ENCODE measurements around the gene IRS2.

The IRS2 gene

DNA sequence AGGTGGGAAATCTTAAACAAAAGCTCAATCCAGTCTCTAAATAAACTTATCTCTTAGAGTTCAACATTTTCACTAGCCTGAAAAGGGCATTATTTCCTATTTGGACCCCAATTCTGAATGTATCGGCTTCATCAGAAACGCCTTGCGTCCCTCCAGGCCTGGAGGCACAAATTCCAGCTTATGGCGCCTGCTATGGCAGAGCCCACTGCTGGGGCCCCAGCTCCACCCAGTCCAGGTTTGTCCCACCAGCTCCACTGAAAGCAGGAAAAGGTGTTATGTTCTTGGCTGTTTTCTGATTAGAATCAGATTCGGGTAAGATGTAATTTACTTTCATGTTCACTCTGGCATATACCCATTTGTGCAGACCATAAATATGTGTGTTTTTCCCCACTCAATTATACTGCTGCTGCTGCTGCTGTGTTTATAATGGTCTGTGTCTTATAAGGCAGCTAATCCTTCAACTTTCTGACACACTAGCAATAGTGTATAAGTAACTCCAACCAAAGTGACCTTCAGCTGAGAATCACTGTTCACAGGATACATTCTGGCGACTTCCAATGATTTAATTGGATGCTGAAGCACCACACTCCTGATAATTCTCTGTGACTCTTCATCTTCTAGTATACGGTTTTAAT, 6.4 kb downstream of the IRS2 start:
- no peak for DNase-seq

DNA sequence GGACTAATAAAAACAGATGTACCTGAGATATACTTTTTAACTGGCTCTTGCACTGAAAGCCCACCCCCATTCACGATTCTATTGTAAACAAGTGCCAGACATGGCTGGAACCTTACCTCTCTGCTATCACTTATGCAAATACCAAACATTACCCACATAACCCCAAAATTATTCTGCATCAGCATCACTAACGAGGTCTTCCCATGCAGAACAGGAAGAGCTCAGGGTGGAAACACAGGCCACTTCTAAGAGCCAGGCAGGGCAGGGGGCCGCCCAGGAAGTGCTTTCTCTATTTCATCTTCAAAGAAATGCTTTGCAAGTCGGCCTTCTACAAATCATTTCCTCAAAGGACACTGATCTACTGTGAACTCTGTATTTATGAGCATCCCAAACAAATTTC, 7.3 kb downstream of the IRS2 start:
- peak; percentile 70 for DNase-seq

DNA sequence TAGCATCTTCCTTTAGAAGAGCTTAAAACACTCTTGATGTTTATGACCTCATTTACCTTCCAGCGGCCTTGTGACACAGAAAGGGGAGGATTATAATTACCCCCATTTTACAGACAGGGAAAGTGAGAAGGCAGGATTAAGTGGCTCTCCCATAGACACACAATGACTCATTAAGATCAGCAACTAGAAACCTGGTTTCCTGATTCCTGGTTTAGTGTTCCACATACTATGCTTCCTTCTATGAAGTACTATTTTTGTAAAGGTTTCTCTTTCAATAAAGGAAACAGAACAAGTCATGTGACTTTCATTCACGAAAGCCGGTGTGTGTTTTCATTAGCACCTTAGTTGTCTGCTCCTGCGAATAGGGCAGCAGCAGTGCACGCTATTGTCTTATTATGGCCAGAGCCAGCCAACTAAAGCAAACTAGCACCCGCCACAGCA, 8.3 kb downstream of the IRS2 start:
- DNase-seq: no peak

DNA sequence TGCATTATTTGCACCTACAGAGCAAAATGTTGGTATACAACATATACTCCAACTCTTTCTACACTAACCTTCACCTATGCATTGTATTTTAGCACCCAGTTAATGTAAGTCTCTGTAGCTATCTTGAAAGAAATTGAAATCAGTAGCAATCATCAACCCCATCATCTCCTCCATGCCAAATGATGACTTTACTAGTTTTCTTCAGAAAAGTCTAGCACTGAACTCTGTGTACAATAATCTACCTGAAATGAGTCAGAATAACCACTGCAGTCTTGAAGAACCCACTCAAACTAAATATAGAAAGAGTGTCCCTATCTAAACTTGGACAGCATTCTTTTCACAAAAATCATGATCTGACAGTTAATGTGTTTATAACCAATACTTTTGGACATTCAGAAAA, 9.8 kb downstream of the IRS2 start:
- DNase-seq: no peak

DNA sequence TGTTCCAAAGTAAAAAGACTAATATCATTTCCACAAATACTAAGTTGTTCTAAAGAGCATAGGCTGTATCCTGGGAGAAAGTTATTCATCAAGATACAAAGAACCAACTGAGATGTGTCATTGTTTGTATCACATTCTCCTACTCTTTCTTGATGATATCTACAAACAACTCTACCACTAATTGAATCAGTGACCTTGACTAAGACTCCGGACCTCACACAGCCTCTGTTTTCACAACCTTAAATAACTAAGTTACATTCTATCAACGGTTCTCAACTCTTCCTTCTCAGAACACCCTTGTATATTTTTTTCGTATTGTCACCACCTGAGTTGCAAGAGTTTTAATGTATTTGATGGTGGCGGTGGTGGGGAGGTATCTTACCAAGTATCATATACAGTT, 12.6 kb downstream of the IRS2 start:
- DNase-seq: no peak

DNA sequence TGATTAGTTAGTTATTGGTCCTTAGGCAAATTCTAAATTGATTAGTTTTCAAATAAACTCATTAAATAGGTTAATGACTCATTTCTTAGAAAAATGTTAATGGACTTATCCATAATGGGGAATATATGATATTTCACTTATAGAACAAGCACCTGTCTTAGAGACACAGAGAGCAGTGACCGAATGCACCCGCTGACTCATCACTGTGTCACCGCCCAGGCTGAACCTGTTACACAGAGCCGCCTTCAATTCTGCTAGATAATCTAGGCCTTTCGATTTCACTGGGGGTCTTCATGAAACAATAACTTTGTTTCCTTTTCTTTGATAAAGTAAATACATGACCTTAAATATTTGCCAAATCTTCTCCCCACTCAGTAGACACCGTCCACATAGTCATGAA, 13.1 kb downstream of the IRS2 start:
- no peak for DNase-seq

DNA sequence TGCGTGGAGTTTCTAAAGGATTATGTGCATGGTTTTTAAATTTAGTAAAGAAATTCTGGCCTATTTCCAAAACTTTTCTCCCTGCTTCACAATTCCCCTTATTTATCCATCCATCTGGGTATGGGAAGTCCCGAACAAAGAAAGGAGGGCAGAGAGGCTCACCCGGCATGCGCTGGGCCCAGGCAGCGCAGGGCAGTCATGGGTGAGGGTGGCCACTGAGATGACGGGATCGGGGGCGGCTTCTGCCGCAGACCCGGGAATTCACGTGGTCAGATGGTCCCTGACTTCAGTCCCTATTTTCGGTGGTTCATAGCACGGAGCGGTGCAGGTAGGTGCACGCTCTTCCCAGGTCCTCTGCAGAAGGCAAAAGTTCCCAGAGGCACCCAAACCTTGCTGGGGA, 14.5 kb downstream of the IRS2 start:
- DNase-seq: no peak

DNA sequence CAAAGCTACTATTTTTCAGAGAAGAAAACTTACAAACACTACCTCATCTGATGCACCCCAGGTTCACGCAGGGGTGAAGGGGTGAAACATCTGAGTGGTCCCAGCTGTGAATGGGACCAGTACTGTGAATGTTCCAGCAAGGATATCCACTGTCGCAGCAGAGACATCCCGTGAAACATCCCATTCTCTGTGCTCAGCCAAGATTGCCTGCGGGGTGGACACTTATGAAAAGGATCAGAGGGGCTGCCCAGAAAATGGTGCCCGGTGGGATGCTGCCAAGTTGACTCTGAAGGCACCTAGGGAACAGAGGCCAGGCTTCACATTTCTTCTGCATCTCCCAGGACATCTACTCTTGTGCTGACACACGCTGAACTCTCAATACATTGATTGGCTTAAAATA, 15.9 kb downstream of the IRS2 start:
- DNase-seq: no peak

DNA sequence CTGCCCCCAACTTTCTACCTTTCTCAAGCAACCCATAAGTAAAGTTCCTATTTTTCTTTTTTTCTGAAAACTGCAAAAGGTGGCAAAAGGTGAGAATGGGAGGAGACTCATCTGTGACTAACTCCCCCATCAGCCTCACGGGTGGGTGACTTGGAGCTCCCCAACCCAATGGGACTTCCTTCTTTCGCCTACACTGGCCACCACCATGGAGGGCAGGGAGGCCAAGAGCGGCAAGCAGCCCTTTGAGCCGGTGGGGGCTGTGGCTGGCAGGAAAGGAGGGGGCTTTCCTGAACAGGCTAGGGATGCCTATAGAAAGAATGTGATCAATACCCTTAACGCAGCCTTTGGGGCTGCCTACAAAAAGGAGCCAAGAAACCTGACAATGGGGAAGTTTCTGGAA, 16.5 kb downstream of the IRS2 start:
- no peak for DNase-seq

DNA sequence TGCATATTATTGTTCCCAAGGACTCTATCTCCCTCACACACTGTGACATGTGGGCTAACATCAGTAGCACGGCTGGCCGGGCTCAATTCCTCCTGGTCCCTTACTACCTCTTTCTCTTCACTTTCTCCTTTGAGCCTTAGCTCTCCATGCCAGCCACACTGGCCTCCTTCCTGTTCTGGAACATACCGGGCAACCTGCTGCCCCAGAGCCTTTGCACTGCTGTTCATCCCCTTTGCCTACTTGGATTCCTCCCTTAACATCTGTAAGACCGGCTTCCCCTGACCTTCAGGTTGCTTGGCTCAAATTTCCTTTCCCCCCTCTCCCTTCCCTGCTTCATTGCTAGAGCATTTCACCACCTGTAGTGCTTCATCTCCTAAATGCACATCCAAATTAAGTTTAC, 17.1 kb downstream of the IRS2 start:
- no peak for DNase-seq

DNA sequence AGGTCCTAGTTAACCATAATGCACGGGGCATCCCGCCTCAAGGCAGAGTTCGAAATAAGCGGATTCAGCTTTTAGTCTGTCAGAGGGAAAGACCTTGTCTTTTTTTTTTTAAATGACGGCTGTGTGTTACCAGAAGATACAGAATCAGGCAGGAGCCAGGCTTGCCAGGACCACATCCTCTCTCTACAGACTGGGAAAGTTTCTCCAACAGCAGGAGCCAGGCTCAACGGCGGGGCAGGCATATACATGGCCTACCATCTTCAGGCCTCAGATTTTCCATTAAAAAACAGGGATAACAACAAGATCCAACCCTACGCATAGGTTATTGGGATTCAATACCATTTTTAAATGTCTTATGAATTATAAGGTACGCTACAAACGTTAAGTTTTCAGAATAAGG, 17.8 kb downstream of the IRS2 start:
- no peak for DNase-seq

DNA sequence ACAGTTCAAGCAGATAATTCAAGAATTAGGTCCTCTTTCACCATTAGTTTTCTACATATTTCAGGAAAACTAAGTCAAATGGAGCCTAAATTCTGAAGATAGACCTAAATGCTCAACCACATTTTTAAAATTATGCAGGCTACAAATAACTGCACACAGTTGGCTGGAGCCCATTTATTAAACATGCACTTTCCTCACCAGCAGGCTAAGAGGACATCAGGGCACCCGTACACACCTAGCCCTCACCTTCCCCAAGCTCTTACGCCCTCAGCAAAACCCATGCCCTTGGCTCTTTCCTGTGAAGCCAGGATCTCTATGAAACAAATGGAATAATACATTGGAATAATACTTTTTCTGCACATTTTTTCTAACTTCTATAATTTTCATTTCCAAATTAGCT, 18.2 kb downstream of the IRS2 start:
- no peak for DNase-seq

DNA sequence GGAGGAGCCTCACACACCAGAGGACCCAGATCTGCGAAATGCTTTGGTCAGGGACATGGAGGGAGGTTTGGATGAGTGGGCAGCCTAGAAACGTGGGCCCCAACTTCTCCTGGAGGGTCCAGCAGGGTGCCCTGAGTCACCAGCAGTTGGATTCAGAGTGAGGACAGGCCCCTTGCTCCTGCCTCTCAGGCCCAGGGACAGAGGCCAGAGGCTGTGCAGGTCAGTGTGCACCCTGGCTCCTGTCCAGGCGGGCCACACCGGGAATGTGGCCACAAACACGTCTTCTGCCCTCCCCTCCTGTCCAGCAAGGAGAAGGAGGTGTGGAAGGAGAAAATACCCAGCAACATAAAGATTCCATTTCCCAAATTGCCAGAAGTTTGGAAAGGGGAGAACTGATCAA, 19.4 kb downstream of the IRS2 start:
- DNase-seq: no peak

DNA sequence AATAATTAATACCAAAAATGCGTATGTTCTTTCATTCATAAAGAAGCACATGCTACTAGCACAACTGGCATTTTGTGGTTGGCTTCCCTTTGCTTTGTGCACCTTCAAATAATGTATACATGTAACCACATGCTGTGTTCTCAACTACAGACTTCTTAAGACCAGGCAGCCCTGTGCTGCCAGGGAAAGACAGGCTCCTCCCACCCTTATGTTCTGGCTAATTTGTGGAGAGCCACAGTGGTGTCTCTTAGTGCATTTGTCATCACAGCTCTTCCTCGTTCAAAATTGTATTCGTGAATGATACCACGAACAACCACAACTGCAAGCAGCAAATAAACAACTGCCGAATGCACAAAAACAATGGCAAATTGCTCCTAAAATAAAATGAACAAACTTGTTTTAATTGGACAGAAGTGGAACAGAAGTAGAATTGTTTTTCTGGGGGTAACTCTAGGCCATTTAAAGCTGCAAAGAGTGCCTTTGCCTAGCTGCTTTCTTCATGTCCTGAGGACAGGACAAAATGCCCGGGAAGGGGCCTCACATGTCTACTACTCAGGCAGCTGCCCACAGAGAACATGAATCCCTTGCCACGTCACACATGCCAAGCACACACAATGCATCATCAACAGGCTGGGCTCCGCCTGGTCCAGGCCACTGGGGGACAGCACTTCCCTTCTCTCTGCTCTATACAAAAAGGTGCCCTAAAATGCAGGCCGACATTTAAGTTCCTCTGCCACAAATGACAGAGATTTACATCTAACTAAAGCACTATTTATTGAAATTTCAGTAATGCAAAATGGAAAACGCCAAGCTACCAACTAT, 21.7 kb downstream of the IRS2 start:
- DNase-seq: peak; percentile 37

DNA sequence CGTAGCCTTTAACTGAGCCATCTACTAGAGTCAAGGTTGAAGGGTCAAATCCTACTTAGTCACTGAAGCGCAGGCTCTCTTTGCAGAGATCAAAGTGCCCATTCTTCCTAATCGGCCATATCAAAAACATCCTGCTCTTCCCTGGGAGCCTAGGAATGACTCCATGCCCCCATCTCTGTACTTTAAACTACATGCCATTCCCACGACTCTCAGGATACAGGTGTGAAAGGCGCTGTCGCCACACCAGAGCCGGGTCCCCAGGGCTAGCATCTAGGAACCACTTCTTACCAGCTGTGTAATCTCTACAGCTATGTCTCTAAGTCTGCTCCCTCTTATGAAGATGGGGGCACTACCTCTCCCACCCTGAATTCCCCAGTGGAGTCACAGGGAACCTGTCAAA, 22.3 kb downstream of the IRS2 start:
- no peak for DNase-seq

DNA sequence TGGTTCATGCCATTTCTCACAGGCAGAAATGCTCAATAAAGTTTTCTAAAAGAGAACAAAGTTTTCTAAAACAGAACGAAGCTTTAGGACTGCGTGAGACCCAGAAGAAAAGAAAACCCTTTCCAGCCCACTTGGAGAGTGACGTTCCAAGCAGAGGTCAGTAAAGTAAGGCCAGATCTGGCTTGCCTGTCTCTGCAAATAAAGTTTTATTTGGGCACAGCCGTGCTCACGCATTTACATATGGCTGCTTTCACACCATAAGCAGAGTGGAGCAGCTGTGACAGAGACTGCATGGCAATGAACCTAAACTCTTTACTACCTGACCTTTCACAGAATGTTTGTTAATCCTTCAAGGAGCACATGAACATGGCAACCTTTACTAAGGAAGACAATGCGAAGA, 23.6 kb downstream of the IRS2 start:
- no peak for DNase-seq

DNA sequence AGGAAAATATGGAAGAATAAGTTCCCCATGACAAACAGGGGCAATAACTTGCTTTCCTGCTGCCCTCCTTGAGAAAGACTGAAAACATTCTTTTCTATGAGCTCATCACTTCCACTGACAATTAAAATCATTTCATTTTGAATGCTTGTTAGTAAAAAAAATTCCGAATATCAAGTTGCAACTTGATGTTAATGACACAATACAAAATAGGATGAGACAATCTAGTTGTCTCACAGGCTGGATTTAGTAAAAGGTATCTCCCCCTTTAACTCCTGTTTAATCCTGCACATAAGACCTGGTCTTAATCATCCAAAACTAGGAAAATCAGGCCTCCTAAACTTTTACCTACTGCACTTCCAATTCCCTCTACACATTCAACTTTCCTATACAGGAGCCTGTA, 24.7 kb downstream of the IRS2 start:
- DNase-seq: no peak

DNA sequence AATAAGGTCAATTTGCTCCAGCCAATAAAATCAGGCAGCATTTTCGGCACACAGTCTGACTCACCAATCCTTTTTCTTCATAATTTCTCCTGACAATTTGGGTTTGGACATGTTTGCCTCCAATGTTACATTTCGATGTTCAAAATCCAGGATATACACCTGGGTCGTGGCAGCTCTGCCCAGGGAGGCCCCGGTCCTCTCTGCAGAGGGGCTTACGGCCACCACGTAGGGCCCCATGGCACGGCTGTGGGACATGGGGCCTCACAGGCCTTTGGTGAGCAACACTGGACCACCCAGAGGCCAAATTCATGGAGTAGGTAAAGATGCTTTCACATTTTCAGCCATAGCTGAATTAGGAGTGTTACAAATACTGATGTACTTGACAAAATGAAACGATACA, 25.4 kb downstream of the IRS2 start:
- no peak for DNase-seq

DNA sequence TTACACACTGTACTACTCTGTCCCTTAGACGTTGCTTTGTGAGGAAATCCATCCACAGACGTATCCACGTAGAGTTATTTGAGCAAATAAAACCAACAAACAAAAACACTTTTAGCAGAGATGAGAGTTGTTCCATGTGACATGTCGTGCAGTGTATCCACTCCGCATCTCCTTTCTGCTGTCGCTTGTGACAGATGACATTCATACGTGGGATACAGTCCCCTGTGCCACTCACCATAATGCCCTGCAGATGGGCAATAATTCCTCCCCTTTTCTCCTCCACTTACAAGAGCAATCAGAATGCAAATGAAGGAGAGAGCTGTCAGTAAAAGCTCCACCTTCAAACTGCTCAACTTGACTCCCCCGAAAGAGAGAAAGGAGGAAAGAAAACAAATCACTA, 26.0 kb downstream of the IRS2 start:
- DNase-seq: no peak

DNA sequence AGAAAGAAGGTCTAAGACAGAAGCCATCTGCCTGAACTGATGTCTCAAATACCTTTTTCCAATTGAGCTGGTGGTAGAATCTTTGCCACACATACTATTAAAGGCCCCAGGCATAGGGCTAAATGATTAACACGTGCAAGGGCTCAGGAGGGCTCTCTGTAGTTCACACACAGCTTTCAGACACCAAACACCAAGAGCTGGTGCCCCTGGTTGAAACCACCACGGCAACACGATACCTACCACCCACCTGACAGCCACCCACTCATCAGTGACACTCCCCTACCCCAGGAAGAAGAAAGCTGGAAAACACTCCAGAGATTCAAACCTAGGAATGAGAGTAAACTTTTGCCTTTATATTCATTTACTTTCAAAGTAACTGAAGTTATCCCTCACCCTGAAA, 26.8 kb downstream of the IRS2 start:
- DNase-seq: no peak

DNA sequence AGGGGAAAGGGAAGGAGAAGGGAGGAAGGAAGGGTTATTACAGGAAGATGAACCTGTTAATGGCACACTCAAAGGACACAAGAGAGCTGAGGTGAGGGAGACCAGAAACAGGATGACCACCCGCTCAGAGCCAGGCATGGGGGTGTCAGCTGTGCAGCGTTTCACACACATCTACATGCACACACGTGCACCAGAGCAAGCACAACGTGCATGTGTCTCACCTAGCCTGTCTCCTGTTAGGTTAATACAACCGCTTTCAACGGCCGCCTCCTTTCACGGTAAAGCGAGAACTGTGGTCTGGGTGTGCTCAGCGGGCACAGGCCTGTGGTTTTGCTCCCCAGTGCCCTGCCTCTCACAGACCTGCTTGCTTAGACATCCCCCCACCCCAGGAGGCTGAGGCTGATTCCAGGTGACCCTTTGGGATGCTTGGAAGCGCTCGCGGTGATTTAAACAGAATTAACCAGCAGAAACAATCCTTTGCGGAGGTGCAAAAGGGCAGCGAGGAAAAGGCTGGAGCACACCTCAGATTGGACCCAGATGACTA, 27.4 kb downstream of the IRS2 start:
- DNase-seq: no peak

DNA sequence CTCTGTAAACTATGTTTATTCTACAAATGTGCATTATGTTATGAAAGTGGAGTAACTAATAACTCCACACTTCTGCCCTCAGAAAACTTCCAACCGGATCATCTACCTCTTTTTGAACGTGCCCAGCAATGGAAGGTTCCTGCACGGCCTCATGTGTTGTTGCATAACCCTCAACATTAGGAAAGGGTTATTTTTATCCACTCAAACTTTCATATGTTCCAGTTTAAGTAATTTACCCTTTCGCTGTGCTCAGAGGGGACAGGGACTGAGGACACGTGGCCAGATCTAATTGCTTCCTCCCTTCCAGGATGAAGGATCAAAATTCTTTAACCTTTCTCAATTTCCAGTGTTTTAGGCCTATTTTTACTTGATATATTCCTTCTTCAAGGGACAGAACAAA, 29.6 kb downstream of the IRS2 start:
- DNase-seq: no peak

DNA sequence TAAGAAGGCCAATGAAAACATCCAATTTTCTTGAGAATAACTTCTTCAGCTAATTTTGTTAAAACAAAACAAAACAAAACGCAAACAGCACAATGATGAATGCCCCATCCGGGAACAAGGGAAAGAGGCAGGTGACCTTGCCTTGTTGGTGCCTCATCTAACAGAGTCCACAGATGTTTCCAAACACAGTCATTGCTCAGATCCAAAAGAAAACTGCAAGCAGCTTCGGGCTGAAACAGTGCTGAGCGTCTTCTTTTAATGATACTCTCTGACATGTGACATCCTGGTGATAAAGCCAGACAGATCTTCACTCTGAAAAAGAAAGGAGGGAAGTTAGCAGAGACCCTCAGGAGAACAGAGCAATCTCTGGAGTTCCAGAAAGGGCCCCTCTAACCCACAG, 30.4 kb downstream of the IRS2 start:
- no peak for DNase-seq

DNA sequence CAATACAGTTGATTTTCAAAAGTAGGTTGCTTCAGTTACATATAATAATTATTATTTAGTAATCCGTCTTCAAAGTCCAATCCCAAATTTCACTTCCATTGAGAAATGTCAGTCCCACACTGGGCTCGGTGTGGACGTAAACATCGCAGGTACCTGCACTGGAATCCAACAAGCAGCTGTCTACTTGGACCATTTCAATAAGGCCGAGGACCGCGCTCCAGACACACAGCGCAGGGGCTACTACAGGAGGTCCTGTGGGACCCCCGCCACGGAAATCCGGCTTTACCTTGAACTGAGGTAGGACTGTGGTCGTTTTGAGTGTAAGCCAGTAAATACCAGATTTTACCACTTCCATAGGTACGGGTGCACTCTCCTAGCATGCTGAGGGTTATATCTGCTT, 30.8 kb downstream of the IRS2 start:
- DNase-seq: no peak

DNA sequence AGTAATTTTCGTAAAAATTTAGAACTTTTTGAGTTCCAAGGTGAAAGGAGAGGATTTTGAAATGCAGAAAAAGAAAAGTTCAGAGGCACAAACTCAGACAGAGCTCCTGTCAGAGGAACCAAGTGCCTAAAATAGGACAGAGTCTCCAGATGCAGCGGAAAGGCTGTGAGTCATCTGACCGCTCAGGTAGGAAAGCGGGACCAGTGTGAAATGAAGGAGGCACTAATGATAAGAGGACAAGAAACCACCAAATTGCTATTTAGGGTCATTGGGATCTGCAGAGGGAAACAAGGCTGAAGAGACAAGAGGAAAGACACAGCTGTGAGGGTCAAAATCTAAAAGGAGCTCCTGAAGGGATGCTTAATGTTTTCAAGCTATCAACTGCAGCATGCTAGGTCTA, 34.9 kb downstream of the IRS2 start:
- no peak for DNase-seq
